Fibroblast of pulmonary artery (primary cell): ENCODE measurements around the gene LIPT2.

Source experiments
- DNase-seq: peaks from one replicate; pipeline ENCODE4 v3.0.0-alpha.2; 2010; ENCODE audit warnings: low read depth
- H3K4me3 ChIP-seq: replicated peaks from 2 replicates; pipeline ENCODE4 v1.5.1; 2011; ENCODE audit warnings: low read depth, mild to moderate bottlenecking, control low read depth, low read length, moderate library complexity
- TF ChIP-seq, protein P1 (sequence below): IDR thresholded peaks from 2 replicates; pipeline ENCODE4 v1.5.1; 2011; ENCODE audit warnings: mild to moderate bottlenecking, control low read depth, low read length, inconsistent platforms; ENCODE audit errors: missing control alignments

Gene LIPT2

DNA sequence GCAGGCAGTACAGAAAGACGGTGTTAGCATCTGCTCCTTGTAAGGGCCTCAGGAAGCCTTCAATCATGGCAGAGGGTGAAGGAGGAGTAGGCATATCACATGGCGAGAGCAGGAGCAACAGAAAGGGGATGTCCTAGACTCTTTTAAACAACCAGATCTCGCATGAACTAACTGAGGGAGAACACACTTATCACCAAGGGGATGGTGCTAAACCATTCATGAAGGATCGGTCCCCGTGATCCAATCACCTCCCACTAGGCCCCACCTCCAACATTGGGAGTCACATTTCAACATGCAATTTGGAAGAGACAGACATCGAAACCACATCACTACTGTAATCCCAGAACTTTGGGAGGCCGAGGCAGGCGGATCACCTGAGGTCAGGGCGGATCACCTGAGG, 39.9 kb upstream of the LIPT2 start:
- TF ChIP-seq, protein P1, sequence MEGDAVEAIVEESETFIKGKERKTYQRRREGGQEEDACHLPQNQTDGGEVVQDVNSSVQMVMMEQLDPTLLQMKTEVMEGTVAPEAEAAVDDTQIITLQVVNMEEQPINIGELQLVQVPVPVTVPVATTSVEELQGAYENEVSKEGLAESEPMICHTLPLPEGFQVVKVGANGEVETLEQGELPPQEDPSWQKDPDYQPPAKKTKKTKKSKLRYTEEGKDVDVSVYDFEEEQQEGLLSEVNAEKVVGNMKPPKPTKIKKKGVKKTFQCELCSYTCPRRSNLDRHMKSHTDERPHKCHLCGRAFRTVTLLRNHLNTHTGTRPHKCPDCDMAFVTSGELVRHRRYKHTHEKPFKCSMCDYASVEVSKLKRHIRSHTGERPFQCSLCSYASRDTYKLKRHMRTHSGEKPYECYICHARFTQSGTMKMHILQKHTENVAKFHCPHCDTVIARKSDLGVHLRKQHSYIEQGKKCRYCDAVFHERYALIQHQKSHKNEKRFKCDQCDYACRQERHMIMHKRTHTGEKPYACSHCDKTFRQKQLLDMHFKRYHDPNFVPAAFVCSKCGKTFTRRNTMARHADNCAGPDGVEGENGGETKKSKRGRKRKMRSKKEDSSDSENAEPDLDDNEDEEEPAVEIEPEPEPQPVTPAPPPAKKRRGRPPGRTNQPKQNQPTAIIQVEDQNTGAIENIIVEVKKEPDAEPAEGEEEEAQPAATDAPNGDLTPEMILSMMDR, result no peak
- no peak for DNase-seq
- no peak overlapping the region for H3K4me3 ChIP-seq

DNA sequence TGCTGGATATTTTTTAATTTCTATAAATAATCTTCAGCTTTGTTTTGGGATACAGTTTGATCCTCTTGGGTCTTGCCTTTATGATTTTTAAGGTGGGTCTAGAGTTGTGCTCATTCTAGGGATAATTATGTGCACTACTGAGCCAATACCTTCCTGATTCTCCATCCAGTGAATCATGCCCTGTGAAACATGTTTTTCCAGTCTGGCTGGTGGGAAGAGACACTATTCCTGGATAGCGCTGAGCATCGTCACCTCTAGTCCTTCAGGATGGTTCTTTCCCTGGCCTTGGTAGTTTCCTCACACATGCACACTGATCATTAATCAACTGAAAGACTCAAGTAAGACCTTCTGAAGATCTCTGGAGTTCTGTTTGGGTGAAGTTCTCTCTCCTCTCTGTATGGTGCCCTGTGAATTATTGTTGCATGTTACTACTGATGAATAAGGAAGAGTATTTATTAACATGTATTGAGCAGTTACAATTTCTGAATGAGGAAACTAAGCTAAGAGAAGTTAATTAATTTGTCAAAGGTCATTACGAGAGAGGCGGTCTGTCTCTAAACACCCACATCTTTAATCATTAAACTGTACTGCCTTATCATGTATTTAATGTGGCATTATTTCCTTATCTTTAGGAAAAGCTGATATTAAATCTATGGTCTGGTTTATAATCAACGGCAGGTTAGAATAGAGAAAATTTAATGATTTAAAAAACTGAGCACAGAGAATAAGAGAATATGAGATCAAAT, 39.1 kb upstream of the LIPT2 start:
- TF ChIP-seq, protein P1, result no peak
- no peak for DNase-seq

DNA sequence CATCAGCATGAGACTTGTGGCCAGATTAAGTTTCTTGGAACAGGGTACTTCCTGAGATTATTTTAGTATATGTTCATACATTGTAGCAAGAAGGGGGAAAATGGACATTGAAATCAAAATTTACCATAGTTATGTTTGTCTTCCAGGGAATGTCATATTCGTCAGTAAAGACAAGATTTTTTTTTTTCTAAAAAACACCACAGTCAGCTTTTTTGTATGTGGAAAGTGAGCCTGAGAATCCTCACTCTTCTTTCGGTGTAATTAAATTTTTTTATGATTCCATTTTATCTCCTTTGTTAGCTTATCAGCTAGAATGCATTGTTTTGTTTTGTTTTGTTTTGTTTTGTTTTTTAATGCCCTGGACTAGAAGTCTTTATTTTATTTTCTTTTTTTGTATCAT, 31.5 kb upstream of the LIPT2 start:
- DNase-seq, result no peak
- H3K4me3 ChIP-seq, result no peak overlapping the region
- TF ChIP-seq, protein P1, result no peak

More for the DNA sequence above, 39.1 kb upstream of the LIPT2 start:
- H3K4me3 ChIP-seq, result no peak overlapping the region

DNA sequence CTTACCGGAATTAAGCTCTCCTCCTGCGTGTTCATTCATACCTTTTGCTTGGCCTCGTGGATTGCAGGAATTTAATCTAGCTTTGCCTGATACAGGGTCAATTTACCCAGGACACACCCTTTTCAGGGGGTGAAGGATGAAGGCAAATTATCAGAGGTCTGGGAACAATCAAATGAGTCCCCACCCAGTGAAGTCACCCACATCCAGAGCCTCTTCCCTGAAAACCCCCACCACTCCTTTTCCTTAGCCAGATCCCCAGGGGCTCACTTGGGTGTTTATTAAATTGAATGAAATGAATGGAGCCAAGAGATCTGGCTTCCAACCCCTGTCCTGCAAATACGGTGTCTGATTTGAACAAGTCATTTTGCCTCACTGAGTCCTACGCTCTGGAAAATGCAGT, 31.0 kb upstream of the LIPT2 start:
- no peak overlapping the region for H3K4me3 ChIP-seq
- TF ChIP-seq, protein P1, result no peak
- DNase-seq, result no peak

DNA sequence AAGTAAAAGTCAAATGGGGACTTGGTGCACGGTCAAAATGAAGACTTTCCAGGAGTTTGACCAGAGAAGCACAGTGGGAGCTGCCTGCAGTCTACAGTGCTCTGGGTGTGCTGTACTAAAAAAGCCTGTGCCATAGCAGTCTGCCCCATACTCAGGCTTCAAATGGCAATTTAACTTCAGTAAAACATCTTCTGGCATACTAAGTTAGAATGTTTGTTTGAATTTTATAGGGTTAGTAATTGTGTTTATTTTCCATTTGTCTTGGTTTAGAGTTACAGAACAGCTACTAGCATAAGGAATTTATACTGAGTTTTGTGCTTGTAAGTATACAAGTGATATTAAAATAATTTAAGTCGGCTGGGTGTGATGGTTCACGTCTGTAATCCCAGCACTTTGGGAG, 29.3 kb upstream of the LIPT2 start:
- H3K4me3 ChIP-seq, result no peak overlapping the region
- DNase-seq, result no peak
- TF ChIP-seq, protein P1, result no peak

DNA sequence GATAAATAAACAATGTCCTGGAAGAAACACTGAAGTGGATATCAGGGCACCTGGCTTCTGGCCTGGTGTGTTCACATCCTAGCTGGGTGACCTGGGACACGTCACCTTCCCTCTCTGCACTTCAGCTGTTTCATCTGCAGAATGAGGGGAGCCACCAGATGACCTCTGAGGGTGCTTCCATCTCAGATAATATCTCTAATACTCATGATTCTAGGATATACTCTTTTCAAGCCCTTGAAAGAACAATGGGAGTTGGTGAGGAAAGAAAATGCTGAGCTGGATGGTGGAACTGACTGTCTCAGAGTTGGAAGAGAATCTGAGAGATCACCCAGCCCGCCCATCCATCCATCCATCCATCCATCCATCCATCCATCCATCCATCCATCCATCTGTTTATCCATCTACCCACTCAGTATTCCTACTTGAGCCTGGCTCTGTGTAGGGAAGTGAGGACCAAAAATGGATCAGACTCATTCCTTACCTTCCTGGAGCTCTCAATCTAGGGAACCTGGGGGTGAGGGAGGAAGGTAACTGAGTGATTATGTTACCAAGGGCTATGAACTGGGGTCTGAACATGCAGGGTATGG, 28.2 kb upstream of the LIPT2 start:
- TF ChIP-seq, protein P1, result no peak
- DNase-seq, result no peak
- H3K4me3 ChIP-seq, result no peak overlapping the region
